B cell (primary cell): ENCODE measurements around the gene NOS1.

ENCODE experiments used
- EZH2 ChIP-seq: IDR thresholded peaks from 2 replicates; pipeline ENCODE4 v1.6.1; 2012; ENCODE audit warnings: borderline replicate concordance, low read depth, mild to moderate bottlenecking, moderate library complexity, low read length; ENCODE audit not compliant: insufficient read depth, poor library complexity, severe bottlenecking
- TF ChIP-seq, protein P1 (sequence below): fragments of 200-600 bp; IDR thresholded peaks from one replicate; pipeline ENCODE4 v1.8.0; 2022; ENCODE audit warnings: antibody characterized with exemption, mild to moderate bottlenecking

DNA sequence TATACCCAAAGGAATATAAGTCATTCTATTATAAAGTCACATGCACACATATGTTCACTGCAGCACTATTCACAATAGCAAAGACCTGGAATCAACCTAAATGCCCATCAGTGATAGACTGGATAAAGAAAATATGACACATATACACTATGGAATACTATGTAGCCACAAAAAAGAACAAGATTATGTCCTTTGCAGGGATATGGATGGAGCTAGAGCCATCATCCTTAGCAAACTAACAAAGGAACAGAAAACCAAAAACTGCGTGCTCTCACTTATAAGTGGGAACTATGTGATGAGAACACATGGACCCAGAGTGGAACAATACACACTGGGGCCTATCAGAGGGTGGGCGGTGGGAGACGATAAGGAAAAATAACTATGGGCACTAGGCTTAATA lies 192.4 kb downstream of the NOS1 start:
- TF ChIP-seq, protein P1, sequence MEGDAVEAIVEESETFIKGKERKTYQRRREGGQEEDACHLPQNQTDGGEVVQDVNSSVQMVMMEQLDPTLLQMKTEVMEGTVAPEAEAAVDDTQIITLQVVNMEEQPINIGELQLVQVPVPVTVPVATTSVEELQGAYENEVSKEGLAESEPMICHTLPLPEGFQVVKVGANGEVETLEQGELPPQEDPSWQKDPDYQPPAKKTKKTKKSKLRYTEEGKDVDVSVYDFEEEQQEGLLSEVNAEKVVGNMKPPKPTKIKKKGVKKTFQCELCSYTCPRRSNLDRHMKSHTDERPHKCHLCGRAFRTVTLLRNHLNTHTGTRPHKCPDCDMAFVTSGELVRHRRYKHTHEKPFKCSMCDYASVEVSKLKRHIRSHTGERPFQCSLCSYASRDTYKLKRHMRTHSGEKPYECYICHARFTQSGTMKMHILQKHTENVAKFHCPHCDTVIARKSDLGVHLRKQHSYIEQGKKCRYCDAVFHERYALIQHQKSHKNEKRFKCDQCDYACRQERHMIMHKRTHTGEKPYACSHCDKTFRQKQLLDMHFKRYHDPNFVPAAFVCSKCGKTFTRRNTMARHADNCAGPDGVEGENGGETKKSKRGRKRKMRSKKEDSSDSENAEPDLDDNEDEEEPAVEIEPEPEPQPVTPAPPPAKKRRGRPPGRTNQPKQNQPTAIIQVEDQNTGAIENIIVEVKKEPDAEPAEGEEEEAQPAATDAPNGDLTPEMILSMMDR = no peak
- TF ChIP-seq EZH2 = no peak
